K562 (cell line): ENCODE data around the gene SLCO2B1. TPM values are rescaled to one million over a fixed set of nuclear protein-coding genes. Genes with fewer than 3 reads are reported as not detected.

ENCODE experiments used
- BRCA1 ChIP-seq, 2 experiments: fragments of 450-650 bp in 1 of 2; sonication (generic) in 1 of 2; formaldehyde crosslinking in 1 of 2; IDR thresholded peaks; 2 replicates each; pipeline versions ENCODE4 v1.5.0 to v1.6.1; 2017 to 2020; ENCODE audit warnings: mild to moderate bottlenecking in 1 of 2, missing genetic modification reagents in 1 of 2
- C11orf30 ChIP-seq: fragments of 450-650 bp; IDR thresholded peaks from 2 replicates; pipeline ENCODE4 v1.6.1; 2016; ENCODE audit warnings: low read depth, mild to moderate bottlenecking
- CTCF ChIP-seq, 3 experiments: IDR thresholded peaks in 2 of 3; conservative IDR thresholded peaks in 1 of 3; 2 replicates each; pipeline ENCODE4 v1.5.1; 2011 to 2012; ENCODE audit warnings: low read length in 3 of 3, mild to moderate bottlenecking in 3 of 3, control low read depth in 2 of 3, improper control_type of control experiment in 1 of 3, inconsistent platforms in 1 of 3, low read depth in 1 of 3, mixed read lengths in 1 of 3, moderate library complexity in 1 of 3; ENCODE audit not compliant: insufficient read depth in 2 of 3
- ESRRA ChIP-seq: fragments of 450-650 bp; IDR thresholded peaks from 2 replicates; pipeline ENCODE4 v1.6.1; 2014; ENCODE audit warnings: low read depth, mild to moderate bottlenecking, moderate library complexity, borderline replicate concordance
- ETV6 ChIP-seq, 3 experiments: fragments of 150-350 bp in 1 of 3; sonication (generic) in 1 of 3; formaldehyde crosslinking in 1 of 3; IDR thresholded peaks; 2 replicates each; pipeline versions ENCODE4 v1.6.1 to v1.8.0; 2014 to 2022; ENCODE audit warnings: borderline replicate concordance in 2 of 3, low read depth in 2 of 3, antibody characterized with exemption in 1 of 3, low read length in 1 of 3, mild to moderate bottlenecking in 1 of 3, missing genetic modification reagents in 1 of 3
- RAD21 ChIP-seq, 2 experiments: fragments of 250-450 bp in 1 of 2; fragments of 450-650 bp in 1 of 2; sonication (Bioruptor Pico) in 1 of 2; formaldehyde crosslinking in 1 of 2; IDR thresholded peaks in 1 of 2; conservative IDR thresholded peaks in 1 of 2; 2 replicates each; pipeline versions ENCODE4 v1.4.0 to v1.8.0; 2020 to 2022; ENCODE audit warnings: mild to moderate bottlenecking in 2 of 2, moderate library complexity in 1 of 2
- REST ChIP-seq, 2 experiments: fragments of 450-650 bp; formaldehyde crosslinking in 1 of 2; IDR thresholded peaks; 2 replicates each; pipeline versions ENCODE4 v1.4.0 to v1.6.1; 2014 to 2020; ENCODE audit warnings: mild to moderate bottlenecking in 2 of 2, borderline replicate concordance in 1 of 2, low read depth in 1 of 2
- SMARCB1 ChIP-seq: IDR thresholded peaks from 2 replicates; pipeline ENCODE4 v1.6.1; 2011; ENCODE audit warnings: improper control_type of control experiment, low read depth; ENCODE audit not compliant: insufficient read length
- SP1 ChIP-seq: sonication (generic); formaldehyde crosslinking; IDR thresholded peaks from 2 replicates; pipeline ENCODE4 v1.8.1; 2022; ENCODE audit warnings: mild to moderate bottlenecking, missing genetic modification reagents
- ZBTB11 ChIP-seq, 3 experiments: fragments of 200-800 bp in 1 of 3; fragments of 250-450 bp in 1 of 3; fragments of 450-650 bp in 1 of 3; sonication (Bioruptor Pico) in 1 of 3; sonication (Bioruptor generic) in 1 of 3; formaldehyde crosslinking in 1 of 3; IDR thresholded peaks; 2 replicates each; pipeline versions ENCODE4 v1.6.1 to v1.8.0; 2016 to 2022; ENCODE audit warnings: mild to moderate bottlenecking in 2 of 3, missing genetic modification characterization in 2 of 3, missing compliant biosample characterization in 1 of 3, moderate library complexity in 1 of 3
- polyA plus RNA-seq, 8 experiments: library from polyadenylated mRNA; depleted of rRNA in 4 of 8; stranded (reverse) in 5 of 8; unstranded in 3 of 8; fragments of >200 nt; fragmentation: Nextera tagmentation in 2 of 8; fragmentation: Illumina TruSeq in 1 of 8; extraction: Ambion mirVana in 2 of 8; extraction: Trizol in 1 of 8; gene quantifications; 2 replicates each; pipeline versions ENCODE4 v1.2.1 to v1.2.3, GENCODE V29; 2011 to 2014; ENCODE audit warnings: inconsistent platforms in 1 of 8, missing spikeins in 1 of 8
- total RNA-seq, 7 experiments: library from RNA; depleted of rRNA in 6 of 7; stranded (reverse); fragments of >200 nt in 6 of 7; fragmentation: Illumina TruSeq in 2 of 7; extraction: Trizol in 2 of 7; gene quantifications; 2 replicates each; pipeline versions ENCODE4 v1.2.1 to v1.2.3, GENCODE V29; 2011 to 2021; ENCODE audit warnings: low replicate concordance in 1 of 7

SLCO2B1 gene
- total and polyA plus RNA-seq, 9 of the 15 experiments (the other 6 are each of a cell fraction or from before 2014, with no cell fraction given) = 0.70 to 14.7 (median 7.6) TPM

- TF ChIP-seq ZBTB11 (CRISPR knock-in tag; IDR thresholded peaks at IDR 0.05) (no peak), ESRRA (no peak), BRCA1 (IDR thresholded peaks at IDR 0.05) (no peak), BRCA1 (CRISPR knock-in tag; IDR thresholded peaks at IDR 0.05) (0 out of 2 replicates have a peak, but pooled peaks have one; percentile 37), REST (IDR thresholded peaks at IDR 0.05; ENCODE audit: borderline replicate concordance) (peak; percentile 30; the same call in 1 of the 2 replicates), REST (CRISPR knock-in tag; IDR thresholded peaks at IDR 0.05; ENCODE audit: low read depth) (no peak), SMARCB1 (no peak), C11orf30 (peak; percentile 16; the same call in 1 of the 2 replicates), RAD21 (CRISPR knock-in tag; conservative IDR thresholded peaks at IDR 0.05 in 1 of 2, IDR thresholded peaks at IDR 0.05 in 1 of 2) (peak in 1 of 2 experiments; percentile 53; a peak in 3 of 4 replicates), CTCF (IDR thresholded peaks at IDR 0.05 in 2 of 3, conservative IDR thresholded peaks at IDR 0.05 in 1 of 3; ENCODE audit: insufficient read depth in 2 of 3, low read depth in 1 of 3, low read length in 3 of 3) (peak; percentile 23 to 46 (median 32); a peak in 3 of 6 replicates), ETV6 (IDR thresholded peaks at IDR 0.05; ENCODE audit: borderline replicate concordance in 1 of 2, low read depth in 2 of 2, low read length in 1 of 2) (no peak), ETV6 (CRISPR knock-in tag; IDR thresholded peaks at IDR 0.05; ENCODE audit: borderline replicate concordance) (no peak), SP1 (CRISPR knock-in tag) (0 out of 2 replicates have a peak, but pooled peaks have one; percentile 21)
Observed at GRCh38 chr11:75223954-75224643, 73.2 kb downstream of the SLCO2B1 start (continued).
